C4-2B (cell line): ENCODE measurements around the gene SIK2.
"Not testable (repeated sequence)": the region's sequence is repeated elsewhere in the genome, so short reads cannot be mapped to it uniquely, and the experiment has no call there.

Experiments
- H3K27ac ChIP-seq: fragments of 450-650 bp; 2 replicates; pipeline ENCODE4 v1.5.1; 2017
- CTCF ChIP-seq: fragments of 450-650 bp; conservative IDR thresholded peaks from 2 replicates; pipeline ENCODE4 v1.5.1; 2017; ENCODE audit warnings: mild to moderate bottlenecking
- ZFX ChIP-seq: fragments of 450-650 bp; IDR thresholded peaks from 2 replicates; pipeline ENCODE4 v1.6.1; 2017

The SIK2 gene

GRCh38 chr11:111764621-111765020 lies 162.4 kb downstream of the SIK2 start:
- no peak for TF ChIP-seq CTCF
- no peak for TF ChIP-seq ZFX
- H3K27ac ChIP-seq, result no peak overlapping the region

GRCh38 chr11:111765320-111765983 lies 163.2 kb downstream of the SIK2 start:
- H3K27ac ChIP-seq, result peak overlapping the region; percentile 81
- TF ChIP-seq CTCF (no peak), ZFX (no peak)

DNA sequence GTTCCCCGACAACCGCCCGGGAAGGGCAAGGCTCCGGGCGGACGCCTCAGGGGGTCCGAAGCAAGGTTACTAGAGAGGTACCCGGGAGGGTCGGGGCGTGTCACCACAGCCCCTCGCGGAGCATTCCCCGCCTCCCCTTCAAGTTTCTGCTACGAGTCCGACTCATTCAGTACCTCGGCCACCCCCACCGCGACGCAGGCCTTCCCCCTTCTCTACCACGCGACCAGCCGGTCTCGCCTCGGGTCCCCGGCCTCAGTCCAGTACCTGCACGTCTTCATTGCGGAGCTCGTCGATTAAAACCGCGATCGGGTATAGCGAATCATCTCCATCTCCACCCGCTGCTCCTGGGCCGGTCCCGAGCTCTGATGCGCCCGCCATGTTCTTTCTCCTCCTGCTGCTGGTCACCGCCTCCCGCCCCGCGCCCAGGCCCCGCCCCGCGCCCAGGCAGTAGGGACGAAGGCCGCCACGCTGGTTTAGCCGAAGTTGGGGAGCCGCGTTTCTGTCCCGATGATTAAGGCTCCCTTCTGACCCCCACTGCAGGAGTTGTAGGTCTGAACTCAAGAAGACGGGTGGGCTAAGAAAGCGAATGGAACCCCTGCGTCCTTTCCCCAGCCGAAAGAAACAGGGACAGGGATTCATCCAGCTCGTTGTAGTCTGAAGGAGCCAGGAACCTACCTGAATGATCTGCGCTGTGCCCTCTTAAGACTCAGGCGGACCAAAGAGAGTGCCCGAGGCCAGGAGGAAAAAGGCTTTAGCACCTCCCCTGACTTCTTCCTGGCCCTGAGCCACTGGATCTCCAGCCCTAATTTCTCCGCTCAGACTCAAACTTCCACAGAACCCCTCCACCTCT lies 164.0 kb downstream of the SIK2 start, which contains the start of gene PPP2R1B:
Gene PPP2R1B, minus strand, starts transcription at position 406 of the 850 bp plus-strand sequence. Its CDS starts 28 bp downstream, at position 378.
- TF ChIP-seq ZFX (peak; percentile 65), CTCF (no peak)
- H3K27ac ChIP-seq, result peak within 1 kb of the TSS; percentile 81

- no peak for TF ChIP-seq ZFX
- no peak for TF ChIP-seq CTCF
- H3K27ac ChIP-seq, result peak overlapping the region; percentile 81
Observed at GRCh38 chr11:111766834-111767142, 164.5 kb downstream of the SIK2 start.

- no peak overlapping the region; the same call in 1 of the 2 replicates for H3K27ac ChIP-seq
Observed at GRCh38 chr11:111770581-111771134, 168.4 kb downstream of the SIK2 start.

GRCh38 chr11:111771205-111771604 lies 169.0 kb downstream of the SIK2 start:
- not testable (repeated sequence) for H3K27ac ChIP-seq

More at GRCh38 chr11:111770581-111771134, 168.4 kb downstream of the SIK2 start:
- TF ChIP-seq CTCF (no peak), ZFX (no peak)

DNA sequence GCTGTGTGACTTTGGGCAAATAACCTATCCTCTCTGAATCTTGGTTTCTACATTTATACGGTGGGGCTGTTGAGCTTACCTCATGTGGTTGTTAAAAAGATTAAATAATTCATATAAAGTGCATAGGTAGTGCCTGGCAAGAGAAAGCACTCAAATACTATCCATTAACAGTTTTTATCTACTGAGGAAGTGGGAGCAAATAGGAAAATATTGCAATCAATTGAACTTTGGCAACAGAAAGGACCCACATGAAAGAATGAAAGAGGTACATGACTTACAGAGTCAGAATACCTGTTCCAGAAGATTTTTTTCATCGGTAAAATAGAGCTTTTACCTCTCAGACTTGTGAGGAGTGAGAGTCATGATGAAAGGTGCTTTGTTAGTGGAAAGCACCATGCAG lies 170.3 kb downstream of the SIK2 start:
- TF ChIP-seq CTCF (no peak), ZFX (no peak)
- H3K27ac ChIP-seq, result no peak overlapping the region
